GM12875 (cell line): ENCODE results near the gene RILP.

Experiments used
- H3K4me3 ChIP-seq: one replicate; pipeline ENCODE4 v1.5.1; 2011; ENCODE audit warnings: low read depth, low read length, control low read depth
- TF ChIP-seq, protein P1 (sequence below): IDR thresholded peaks from 2 replicates; pipeline ENCODE4 v1.5.1; 2011; ENCODE audit warnings: low read depth, mild to moderate bottlenecking, control low read depth, inconsistent platforms, low read length, moderate library complexity, borderline replicate concordance; ENCODE audit not compliant: insufficient read depth

RILP gene

DNA sequence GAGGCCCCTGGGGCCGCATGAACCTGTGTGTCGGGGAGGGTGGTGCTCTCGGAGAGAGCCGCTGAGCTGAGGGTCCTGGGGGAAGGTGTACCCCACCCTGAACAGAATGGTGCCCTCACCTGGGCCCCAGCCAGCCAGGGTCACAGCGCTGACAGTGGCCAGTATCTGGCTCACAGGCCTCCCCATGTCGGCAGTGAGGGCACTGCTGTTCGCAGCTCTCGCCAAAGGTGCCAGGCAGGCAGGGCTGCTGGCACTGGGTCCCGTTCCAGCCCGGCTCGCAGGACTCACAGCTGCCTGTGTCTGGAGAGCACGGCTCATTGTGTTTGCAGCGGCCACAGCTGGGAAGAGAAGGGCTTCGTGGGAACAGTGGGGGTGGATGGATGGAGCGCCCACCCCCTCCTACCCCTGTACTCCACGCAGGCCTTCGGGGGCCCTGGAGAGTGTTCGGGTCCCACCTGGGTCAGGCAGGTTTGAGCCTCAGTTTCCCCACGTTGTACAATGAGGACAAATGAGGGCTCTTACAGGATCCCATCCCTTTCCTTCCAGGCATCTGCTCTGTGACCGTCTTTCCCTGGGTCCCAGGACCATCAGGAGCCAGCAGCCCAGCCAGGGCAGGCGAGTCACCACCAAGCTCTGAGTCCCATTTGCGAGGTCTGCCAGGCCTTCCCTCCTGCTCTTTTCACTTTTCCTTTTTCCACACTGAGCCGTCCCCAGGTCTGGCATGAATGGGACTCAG lies 9.2 kb downstream of the RILP start:
- TF ChIP-seq, protein P1, sequence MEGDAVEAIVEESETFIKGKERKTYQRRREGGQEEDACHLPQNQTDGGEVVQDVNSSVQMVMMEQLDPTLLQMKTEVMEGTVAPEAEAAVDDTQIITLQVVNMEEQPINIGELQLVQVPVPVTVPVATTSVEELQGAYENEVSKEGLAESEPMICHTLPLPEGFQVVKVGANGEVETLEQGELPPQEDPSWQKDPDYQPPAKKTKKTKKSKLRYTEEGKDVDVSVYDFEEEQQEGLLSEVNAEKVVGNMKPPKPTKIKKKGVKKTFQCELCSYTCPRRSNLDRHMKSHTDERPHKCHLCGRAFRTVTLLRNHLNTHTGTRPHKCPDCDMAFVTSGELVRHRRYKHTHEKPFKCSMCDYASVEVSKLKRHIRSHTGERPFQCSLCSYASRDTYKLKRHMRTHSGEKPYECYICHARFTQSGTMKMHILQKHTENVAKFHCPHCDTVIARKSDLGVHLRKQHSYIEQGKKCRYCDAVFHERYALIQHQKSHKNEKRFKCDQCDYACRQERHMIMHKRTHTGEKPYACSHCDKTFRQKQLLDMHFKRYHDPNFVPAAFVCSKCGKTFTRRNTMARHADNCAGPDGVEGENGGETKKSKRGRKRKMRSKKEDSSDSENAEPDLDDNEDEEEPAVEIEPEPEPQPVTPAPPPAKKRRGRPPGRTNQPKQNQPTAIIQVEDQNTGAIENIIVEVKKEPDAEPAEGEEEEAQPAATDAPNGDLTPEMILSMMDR = no peak
- H3K4me3 ChIP-seq = no peak overlapping the region

DNA sequence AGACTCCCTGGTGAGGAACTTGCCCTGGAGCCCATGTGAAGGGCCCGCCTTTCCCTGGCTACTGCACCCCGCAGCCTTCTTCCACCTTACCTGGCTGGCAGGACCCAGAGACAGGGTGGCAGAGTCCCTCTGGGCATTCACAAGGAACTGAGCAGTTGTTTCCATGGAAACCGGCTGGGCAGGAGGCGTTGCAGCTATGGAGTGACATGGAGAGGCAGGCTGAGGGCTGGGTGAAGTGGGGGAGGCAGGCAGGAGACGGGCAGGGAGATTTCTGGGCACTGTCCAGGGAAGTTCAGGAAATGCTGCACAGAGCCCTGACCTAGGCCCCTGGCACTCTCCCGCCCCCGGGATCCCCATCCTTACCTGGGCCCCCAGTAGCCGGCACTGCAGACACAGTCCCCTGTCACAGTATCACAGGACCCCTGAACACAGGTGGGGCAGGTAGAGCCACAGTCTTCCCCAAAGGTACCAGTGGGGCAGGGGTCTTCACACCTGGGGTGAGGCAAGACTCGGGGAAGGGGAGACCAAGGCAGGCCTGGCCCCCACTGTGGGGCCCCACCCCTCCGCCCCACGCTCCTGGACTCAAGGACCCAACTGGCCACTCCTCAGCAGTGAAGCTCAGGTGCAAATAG lies 10.0 kb downstream of the RILP start:
- TF ChIP-seq, protein P1 = no peak
- H3K4me3 ChIP-seq = no peak overlapping the region

DNA sequence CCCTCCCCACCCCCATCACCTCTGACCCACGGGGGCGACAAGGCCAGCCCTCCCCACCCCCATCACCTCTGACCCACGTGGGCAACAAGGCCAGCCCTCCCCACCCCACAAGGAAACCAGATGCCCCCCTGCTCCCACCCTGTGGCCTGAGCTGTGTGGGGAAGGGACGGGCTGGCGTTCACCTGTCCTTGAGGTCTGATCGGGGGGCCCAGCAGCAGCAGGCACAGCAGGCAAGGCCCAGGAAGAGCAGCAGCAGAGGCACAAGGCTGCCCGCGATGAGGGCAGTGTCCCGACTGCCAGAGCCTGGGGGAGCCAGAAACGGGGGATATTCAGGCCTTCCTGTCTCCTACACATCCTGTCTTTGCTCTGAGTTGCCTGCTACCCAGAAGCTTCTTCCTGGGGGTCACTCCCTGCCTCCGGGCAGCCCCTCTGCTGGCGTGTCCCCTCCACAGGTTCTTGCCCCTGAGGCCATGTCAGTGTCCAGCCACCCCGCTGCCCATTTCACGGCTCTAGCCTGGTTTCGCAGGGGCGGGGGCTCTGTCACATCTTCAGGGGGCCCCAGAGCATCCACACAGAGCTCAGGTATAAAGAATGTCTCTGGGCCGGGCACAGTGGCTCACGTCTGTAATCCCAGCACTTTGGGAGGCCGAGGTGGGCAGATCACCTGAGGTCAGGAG lies 10.9 kb downstream of the RILP start:
- H3K4me3 ChIP-seq = no peak overlapping the region
- TF ChIP-seq, protein P1 = no peak

DNA sequence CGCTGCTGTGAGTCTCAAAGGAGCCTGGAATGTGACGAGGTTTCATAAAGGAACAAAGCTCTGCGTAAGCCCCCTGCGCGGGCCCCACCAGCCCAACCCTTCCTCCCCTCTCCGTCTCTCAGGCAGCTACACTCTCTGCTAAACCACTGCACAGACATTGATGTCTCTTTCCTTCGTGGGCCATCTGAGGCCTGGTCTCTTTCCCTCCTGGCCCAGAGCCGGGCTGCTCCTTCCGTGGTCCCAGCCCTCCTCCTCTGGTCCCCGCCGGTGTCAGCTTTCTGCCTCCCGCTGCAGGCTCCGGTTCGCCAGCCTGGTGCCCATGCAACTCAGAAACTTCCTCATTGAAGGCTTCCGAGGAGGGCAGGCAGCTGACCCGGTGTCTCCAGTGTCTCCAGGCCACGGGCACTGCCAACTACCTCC lies 11.5 kb downstream of the RILP start:
- TF ChIP-seq, protein P1 = no peak
- no peak overlapping the region for H3K4me3 ChIP-seq

DNA sequence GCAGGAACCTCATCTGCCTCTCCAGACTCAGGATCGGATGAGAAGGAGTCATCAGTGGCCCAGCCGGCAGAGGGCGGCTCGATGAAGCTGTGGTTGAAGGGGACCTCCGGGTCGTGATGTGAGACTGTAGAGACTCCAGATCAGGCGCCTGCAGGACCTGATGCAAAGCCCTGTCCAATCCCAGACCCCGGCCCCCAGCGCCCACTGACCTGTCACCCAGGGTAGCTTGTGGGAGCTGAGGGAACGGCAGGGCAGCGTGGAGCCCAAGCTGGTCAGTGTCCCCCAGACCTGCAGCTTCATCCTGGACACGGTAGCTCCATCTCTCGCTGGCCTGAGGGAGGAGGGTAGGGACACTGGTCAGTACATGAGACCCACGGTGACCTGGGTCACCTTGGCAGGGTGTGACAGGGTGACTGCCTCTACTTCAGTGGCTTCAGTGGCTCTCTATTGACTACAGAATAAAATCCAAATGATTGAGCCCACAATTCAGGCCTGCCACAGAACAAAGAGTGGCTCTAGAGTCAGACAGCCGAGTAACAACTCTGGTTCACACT lies 12.9 kb downstream of the RILP start:
- TF ChIP-seq, protein P1 = no peak
- H3K4me3 ChIP-seq = no peak overlapping the region

DNA sequence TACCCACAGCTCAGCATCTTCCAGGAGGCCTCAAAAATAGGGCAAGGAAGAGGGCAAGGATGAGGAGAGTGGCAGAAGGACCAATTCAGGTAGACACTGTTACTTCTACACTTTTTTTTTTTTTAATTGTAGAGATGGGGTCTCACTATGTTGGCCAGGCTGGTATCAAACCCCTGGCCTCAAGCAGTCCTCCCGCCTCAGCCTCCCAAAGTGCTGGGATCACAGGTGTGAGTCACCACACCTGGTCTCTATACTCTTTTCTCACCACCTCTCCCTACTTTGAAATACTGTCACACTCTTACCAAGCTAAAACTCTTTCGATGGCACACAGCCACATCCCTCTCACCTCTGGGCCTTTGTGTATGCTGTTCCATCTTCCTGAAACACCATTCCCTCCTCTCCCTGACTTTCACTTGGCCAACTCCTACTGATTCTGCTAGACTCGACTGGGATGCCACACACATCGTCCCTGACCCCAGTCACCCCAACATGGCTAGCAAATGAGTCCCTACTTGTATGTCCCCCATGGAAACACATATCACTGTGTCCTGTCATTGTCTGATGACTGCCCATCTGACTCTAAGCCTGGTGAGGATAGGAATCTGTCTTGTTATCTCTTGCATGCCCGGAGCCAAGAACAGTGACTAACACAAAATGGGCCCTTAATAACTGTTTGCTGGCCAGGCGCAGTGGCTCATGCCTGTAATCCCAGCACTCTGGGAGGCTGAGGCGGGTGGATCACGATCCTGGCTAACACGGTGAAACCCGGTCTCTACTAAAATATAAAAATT lies 13.8 kb downstream of the RILP start:
- TF ChIP-seq, protein P1 = no peak
- no peak overlapping the region for H3K4me3 ChIP-seq
